ENCODE measurements around the gene IGF2. TPM values are rescaled to one million over a fixed set of nuclear protein-coding genes. Genes with fewer than 3 reads are reported as not detected.

IGF2 gene
- total RNA-seq, 4 donors from 2014 or later: 8.2 to 19.8 (median 12.2) TPM

DNA sequence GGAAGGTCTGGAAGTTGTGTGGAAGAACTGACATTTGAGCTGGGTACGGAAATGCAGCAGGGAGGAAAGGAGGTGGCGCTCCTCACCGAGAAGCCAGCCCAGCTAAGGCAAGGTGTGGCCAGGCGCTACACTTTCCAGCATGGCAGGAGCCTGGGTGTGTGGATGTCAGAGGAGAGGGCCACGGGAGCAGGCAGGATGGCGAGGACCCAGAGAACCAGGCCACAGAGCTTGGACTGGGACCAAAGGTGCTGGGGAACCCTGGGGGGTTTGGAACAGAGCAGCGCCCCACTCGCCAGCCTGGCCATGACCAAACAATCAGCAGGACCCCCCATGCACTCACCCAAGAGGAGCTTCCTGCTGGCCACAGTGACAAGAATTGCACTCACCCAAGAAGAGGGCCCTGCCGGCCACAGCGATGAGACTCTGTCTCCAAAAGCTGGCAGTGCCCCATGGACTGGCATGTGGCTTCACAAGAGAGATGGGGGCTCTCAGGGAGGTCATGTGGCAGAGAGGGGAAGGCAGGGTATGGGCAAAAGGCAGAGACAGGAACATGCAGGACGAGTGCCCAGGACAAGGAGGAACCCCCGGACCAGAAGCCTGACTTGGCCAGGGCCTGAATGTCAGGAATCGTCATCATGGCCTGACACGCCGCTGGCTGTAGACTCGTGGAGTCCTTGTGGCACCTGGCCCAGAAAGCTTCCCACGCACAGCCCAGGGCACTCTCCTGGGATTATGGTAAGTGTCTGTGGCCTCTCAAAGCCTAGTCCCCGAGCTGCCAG lies 45.4 kb downstream of the IGF2 start:
- H3K4me1 ChIP-seq: peaks cover 0 to 20% (median 8%) of the 10 kb centered on the region in 4 donors
- no peak for DNase-seq
- TF ChIP-seq POLR2AphosphoS5 (IDR thresholded peaks at IDR 0.05): no peak
- TF ChIP-seq POLR2A (IDR thresholded peaks at IDR 0.05): no peak
- TF ChIP-seq, protein P1, sequence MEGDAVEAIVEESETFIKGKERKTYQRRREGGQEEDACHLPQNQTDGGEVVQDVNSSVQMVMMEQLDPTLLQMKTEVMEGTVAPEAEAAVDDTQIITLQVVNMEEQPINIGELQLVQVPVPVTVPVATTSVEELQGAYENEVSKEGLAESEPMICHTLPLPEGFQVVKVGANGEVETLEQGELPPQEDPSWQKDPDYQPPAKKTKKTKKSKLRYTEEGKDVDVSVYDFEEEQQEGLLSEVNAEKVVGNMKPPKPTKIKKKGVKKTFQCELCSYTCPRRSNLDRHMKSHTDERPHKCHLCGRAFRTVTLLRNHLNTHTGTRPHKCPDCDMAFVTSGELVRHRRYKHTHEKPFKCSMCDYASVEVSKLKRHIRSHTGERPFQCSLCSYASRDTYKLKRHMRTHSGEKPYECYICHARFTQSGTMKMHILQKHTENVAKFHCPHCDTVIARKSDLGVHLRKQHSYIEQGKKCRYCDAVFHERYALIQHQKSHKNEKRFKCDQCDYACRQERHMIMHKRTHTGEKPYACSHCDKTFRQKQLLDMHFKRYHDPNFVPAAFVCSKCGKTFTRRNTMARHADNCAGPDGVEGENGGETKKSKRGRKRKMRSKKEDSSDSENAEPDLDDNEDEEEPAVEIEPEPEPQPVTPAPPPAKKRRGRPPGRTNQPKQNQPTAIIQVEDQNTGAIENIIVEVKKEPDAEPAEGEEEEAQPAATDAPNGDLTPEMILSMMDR (IDR thresholded peaks at IDR 0.05): no peak
- TF ChIP-seq EP300 (IDR thresholded peaks at IDR 0.05; ENCODE audit: low read depth): no peak
- H3K27me3 ChIP-seq: peaks cover 5% of the 10 kb centered on the region
- intact Hi-C loops (cut with DNase I; ENCODE audit: low total_unique reads) (no loop called here), in situ Hi-C loops (cut with MboI; ENCODE audit: low pct_ligation_motif_present in 1 of 4, low pct_unique_long_range_greater_than_20kb in 1 of 4, low sequenced_read_pairs in 3 of 4) (no loop called here)
- H3K27ac ChIP-seq: no peak overlapping the region
- 60 to 74% methylated on average over 2 to 17 of the region's 18 CpGs for WGBS, 2 donors (ENCODE audit: low coverage in 1 of 2)
- no peaks in the 10 kb centered on the region for H3K9me3 ChIP-seq
- no peaks in the 10 kb centered on the region for H3K36me3 ChIP-seq
- no peak overlapping the region for H3K4me3 ChIP-seq

DNA sequence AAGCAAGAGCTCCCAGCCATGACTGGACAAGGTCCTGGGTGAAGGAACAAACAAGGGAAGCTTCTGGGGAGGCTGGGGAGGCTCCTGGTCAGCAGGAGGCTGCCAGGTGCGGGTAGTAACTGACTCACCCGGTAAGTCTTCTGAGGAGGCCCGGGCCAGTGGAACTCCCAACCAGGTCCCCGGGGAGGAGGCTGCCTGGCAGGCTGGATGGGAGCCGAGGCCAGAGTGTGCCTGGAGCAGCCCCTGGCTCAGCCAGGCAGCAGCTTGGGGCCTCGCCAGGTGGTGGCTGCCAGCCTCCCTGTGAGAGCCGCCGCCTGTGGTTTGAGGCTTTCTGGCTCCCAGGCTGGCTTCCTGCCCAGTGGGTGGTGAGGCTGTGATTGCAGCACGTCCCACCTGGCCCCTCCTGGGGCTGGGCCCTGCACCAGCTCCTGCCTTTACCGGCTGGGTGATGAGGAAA lies 46.2 kb downstream of the IGF2 start:
- 18% methylated on average over 3 of the region's 10 CpGs; no CpG with 5 or more reads in 1 of the 2 donors for WGBS, 2 donors (ENCODE audit: low coverage in 1 of 2)
- TF ChIP-seq POLR2AphosphoS5 (IDR thresholded peaks at IDR 0.05) (no peak), EP300 (IDR thresholded peaks at IDR 0.05; ENCODE audit: low read depth) (no peak), POLR2A (IDR thresholded peaks at IDR 0.05) (no peak)
- TF ChIP-seq, protein P1 (IDR thresholded peaks at IDR 0.05): no peak
- peak; percentile 71 for DNase-seq
- Histone ChIP-seq H3K27ac (no peak overlapping the region), H3K36me3 (no peaks in the 10 kb centered on the region), H3K9me3 (no peaks in the 10 kb centered on the region), H3K4me3 (no peak overlapping the region), H3K27me3 (peaks cover 5% of the 10 kb centered on the region), H3K4me1 (peaks cover 0 to 20% (median 8%) of the 10 kb centered on the region in 4 donors)
- in situ Hi-C loops (cut with MboI; ENCODE audit: low pct_ligation_motif_present in 1 of 4, low pct_unique_long_range_greater_than_20kb in 1 of 4, low sequenced_read_pairs in 3 of 4): no loop called here
- intact Hi-C loops (cut with DNase I; ENCODE audit: low total_unique reads): no loop called here

DNA sequence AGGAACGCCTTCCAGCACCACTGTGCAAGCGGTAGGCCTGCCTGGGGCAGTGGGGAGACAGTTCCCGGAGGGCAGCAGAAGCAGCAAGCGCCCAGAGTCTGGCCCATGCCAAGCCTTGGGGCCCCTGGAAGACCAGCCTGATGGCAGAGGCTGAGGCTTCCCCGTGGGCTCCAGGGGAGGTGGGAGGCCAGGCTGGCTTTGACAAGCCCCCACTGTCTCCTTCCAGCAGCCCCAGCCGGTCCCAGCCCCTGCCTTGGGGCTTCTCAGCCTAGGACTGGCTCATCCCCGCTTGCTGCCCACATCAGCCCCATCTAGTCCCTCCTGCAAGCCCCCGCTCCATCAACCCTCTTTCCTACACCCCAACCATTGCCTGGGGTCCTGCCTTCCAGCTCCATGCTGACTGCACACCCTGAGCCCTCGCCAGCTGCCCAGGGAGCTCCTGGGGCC lies 46.7 kb downstream of the IGF2 start:
- H3K9me3 ChIP-seq: no peaks in the 10 kb centered on the region
- intact Hi-C loops (cut with DNase I; ENCODE audit: low total_unique reads) (no loop called here), in situ Hi-C loops (cut with MboI; ENCODE audit: low pct_ligation_motif_present in 1 of 4, low pct_unique_long_range_greater_than_20kb in 1 of 4, low sequenced_read_pairs in 3 of 4) (no loop called here)
- no peak overlapping the region for H3K4me3 ChIP-seq
- H3K27me3 ChIP-seq: peaks cover 5% of the 10 kb centered on the region
- no peak for DNase-seq
- no peak overlapping the region for H3K27ac ChIP-seq
- TF ChIP-seq POLR2A (IDR thresholded peaks at IDR 0.05) (no peak), POLR2AphosphoS5 (IDR thresholded peaks at IDR 0.05) (no peak), EP300 (IDR thresholded peaks at IDR 0.05; ENCODE audit: low read depth) (no peak)
- TF ChIP-seq, protein P1 (IDR thresholded peaks at IDR 0.05): no peak
- no peaks in the 10 kb centered on the region for H3K36me3 ChIP-seq
- peaks cover 0 to 16% (median 5%) of the 10 kb centered on the region in 4 donors for H3K4me1 ChIP-seq
- WGBS, 2 donors (ENCODE audit: low coverage in 1 of 2): 80% methylated on average over 9 of the region's 9 CpGs; no CpG with 5 or more reads in 1 of the 2 donors

DNA sequence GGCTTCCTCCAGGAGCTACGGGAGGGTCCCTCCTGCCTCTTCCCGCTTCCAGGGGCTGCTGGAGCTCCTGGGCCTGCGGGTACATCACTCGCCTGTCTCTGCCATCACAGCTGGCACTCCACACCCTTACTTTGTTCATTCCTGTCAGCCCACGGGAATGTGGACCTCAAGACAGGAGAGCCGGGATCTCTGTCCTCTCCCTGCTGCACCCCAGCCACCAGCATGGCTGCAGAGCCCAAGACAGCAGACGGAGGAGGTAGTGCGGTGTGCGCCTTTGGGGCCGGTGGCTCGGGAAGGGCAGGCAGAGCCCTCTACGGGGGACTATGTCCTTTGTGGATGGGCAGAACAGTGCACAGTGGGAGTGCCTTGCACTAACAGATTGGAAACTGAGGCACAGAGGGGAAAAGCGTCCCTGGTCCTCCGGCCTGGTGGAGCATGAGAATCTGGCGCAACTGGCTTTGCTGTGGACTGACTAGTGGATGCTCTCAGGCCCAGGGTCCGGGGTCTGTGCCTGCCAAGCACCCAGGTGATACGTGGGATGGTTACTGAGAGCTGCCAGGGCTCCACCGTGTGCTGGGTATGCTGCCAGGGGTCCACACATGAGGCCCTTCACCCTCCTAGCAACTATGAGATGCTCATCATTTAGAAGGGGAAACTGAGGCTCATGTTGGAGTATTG lies 47.3 kb downstream of the IGF2 start:
- no peak for DNase-seq
- intact Hi-C loops (cut with DNase I; ENCODE audit: low total_unique reads) (no loop called here), in situ Hi-C loops (cut with MboI; ENCODE audit: low pct_ligation_motif_present in 1 of 4, low pct_unique_long_range_greater_than_20kb in 1 of 4, low sequenced_read_pairs in 3 of 4) (no loop called here)
- peaks cover 0 to 11% (median 2%) of the 10 kb centered on the region in 4 donors for H3K4me1 ChIP-seq
- no peaks in the 10 kb centered on the region for H3K9me3 ChIP-seq
- 89% methylated on average over 17 of the region's 18 CpGs; no CpG with 5 or more reads in 1 of the 2 donors for WGBS, 2 donors (ENCODE audit: low coverage in 1 of 2)
- H3K4me3 ChIP-seq: no peak overlapping the region
- H3K27ac ChIP-seq: no peak overlapping the region
- no peak for TF ChIP-seq POLR2A (IDR thresholded peaks at IDR 0.05)
- TF ChIP-seq POLR2AphosphoS5 (IDR thresholded peaks at IDR 0.05): no peak
- no peak for TF ChIP-seq EP300 (IDR thresholded peaks at IDR 0.05; ENCODE audit: low read depth)
- TF ChIP-seq, protein P1 (IDR thresholded peaks at IDR 0.05): no peak
- no peaks in the 10 kb centered on the region for H3K36me3 ChIP-seq
- H3K27me3 ChIP-seq: peaks cover 5% of the 10 kb centered on the region
